ENCODE measurements around the gene GOLGA3.
"Not testable (repeated sequence)": the region's sequence is repeated elsewhere in the genome, so short reads cannot be mapped to it uniquely, and the experiment has no call there.

The GOLGA3 gene

GRCh38 chr12:132781938-132782337 is 46.7 kb downstream of the GOLGA3 start:
- in situ Hi-C loops (cut with MboI; ENCODE audit: low sequenced_read_pairs) = no loop called here

DNA sequence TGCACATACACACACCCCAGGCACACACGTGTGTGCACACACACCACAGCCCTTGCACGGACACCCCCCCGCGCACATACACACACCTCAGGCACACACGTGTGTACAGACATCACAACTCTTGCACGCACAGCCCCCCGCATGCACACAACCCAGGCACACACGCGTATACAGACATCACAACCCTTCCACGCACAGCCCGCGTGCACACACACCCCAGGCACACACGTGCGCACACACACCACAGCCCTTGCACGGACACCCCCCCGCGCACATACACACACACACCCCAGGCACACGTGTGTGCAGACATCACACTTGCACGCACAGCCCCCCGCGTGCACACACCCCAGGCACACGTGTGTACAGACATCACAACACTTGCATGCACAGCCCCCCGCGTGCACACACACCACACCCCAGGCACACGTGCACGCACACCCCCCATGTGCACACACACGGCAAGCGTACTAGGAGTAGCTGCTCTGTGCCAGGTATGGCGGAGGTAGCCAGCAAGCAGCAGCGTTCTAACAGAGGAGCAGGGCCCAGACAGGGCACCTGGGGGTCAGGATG is 48.8 kb downstream of the GOLGA3 start:
- in situ Hi-C loops (cut with MboI; ENCODE audit: low sequenced_read_pairs) = no loop called here

GRCh38 chr12:132777614-132778013 is 51.1 kb downstream of the GOLGA3 start:
- in situ Hi-C loops (cut with MboI; ENCODE audit: low sequenced_read_pairs) = no loop called here

GRCh38 chr12:132776816-132777568 is 51.7 kb downstream of the GOLGA3 start:
- in situ Hi-C loops (cut with MboI; ENCODE audit: low sequenced_read_pairs) = no loop called here

- in situ Hi-C loops (cut with MboI; ENCODE audit: low sequenced_read_pairs) = not testable (repeated sequence)
Measured at GRCh38 chr12:132776230-132776625, 52.4 kb downstream of the GOLGA3 start.

DNA sequence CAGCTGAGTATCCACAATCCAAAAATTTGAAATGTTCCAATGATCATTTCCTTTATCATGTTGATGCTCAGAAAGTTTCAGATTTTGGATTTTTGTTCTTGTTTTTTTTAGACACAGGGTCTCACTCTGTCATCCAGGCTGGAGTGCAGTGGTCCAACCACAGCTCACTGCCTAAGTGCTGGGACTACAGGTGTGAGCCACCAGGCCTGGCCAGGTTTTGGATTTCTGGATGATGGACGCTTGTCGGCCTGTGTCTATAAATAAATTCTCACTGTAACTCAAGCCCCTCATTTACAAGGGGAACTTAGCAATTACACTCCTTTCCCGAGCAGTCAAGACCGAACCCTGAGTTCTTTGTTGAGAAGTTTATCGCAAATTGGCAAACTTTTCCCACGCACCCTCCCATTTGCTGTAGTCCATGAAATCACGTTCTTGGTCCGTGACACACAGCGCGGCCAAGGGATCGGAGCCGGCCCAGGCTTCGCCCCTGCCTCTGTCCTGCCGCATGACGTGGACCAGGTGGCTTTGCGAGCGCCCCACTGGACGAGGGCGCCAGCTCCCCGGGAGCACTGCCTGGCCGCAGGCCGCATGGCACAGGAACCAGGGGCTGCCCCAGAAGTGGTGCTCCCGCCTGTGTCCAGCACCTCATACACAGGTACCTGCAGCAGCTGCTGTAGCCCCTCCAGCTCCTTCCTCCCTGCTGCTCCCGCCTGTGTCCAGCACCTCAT is 53.0 kb downstream of the GOLGA3 start:
- in situ Hi-C loops (cut with MboI; ENCODE audit: low sequenced_read_pairs) = no loop called here

DNA sequence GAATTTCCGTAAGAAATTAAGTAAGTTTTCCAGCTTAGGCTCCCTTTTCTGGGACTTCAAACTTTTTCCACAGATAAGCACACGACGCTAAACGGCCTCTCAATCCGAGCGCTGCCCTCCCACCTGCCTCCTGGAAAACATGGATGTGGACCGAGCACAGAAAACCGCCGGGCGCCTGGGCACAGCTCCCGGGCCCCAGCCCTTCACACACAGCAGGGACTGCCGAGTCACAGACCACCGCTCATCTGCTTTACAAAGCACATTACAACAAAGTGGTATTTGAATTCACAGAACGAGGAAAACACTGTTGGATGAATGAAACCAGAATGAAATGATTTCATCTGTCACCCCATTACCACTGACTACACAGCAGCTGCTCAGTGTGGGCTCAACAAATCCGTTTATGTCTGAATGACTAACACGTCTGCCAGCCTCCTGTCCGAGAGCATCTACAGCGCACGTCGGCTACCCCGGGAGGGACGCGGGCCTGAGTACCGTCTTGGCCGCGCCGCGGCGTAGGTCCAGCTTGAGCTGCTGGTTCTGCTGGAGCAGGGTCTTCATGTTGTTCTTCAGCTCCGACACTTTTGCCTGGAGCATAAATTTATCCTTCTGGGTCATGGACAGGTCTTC is 53.9 kb downstream of the GOLGA3 start:
- in situ Hi-C loops (cut with MboI; ENCODE audit: low sequenced_read_pairs) = no loop called here

DNA sequence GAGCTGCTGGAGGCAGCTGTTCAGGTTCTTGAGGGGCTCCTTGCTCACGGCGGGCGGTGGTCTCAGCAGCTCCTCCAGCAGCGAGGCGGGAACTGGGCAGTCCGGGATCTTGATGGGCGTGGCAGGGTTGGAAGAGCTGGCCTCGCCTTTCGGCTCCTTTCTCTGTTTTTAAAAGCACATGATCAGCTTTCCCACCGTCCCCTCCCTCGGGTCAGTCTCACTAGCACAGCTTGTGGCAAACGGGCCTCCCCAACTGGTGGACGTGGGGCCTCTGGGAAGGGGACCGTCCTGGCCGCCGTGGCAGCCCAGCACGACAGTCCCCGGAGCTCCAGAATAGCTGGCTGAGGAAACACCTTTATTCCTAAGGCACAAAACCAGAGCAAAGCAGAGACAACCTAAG is 54.5 kb downstream of the GOLGA3 start:
- in situ Hi-C loops (cut with MboI; ENCODE audit: low sequenced_read_pairs) = no loop called here

DNA sequence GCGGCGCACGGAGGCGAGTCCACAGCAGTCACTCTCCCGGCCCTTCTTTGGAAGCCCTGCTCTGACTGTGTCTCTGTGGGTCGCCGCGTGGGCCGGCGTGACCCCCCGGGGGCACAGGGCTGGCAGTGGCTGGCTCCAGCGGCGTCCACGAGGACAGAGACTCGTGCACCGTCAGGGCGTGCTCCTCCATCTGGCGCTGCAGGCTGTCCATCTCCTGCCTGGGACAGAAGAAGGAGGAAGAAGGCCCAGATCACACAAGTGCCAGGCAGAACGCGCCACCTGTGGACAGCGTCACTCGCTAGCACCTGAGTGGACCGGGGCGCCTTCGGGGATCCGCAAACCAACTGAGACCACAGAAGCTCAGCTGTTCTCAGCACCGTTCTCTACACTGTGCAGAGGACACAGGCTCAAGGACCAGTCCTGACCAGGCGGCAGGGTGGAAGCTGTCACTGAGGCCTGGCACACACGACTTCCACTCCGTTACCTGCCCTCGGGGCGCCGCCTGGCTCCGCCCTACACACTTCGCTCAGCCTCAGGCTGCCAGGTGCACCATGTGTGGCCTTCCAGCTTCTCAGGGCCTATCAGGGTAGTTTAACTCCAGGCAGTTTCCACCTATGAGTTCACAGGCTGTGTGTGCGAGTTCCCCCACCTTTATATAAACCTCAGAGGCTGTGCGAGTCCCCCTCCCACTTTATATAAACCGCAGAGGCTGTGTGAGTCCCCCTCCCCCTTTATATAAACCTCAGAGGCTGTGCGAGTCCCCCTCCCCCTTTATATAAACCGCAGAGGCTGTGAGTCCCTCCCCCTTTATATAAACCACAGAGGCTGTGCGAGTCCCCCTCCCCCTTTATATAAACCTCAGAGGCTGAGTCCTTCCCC is 55.4 kb downstream of the GOLGA3 start:
- in situ Hi-C loops (cut with MboI; ENCODE audit: low sequenced_read_pairs) = no loop called here

GRCh38 chr12:132772606-132773005 is 56.1 kb downstream of the GOLGA3 start:
- in situ Hi-C loops (cut with MboI; ENCODE audit: low sequenced_read_pairs) = no loop called here

- in situ Hi-C loops (cut with MboI; ENCODE audit: low sequenced_read_pairs) = no loop called here
Measured at GRCh38 chr12:132771126-132771838, 57.4 kb downstream of the GOLGA3 start.

GRCh38 chr12:132766380-132767085 is 62.1 kb downstream of the GOLGA3 start:
- in situ Hi-C loops (cut with MboI; ENCODE audit: low sequenced_read_pairs) = no loop called here

DNA sequence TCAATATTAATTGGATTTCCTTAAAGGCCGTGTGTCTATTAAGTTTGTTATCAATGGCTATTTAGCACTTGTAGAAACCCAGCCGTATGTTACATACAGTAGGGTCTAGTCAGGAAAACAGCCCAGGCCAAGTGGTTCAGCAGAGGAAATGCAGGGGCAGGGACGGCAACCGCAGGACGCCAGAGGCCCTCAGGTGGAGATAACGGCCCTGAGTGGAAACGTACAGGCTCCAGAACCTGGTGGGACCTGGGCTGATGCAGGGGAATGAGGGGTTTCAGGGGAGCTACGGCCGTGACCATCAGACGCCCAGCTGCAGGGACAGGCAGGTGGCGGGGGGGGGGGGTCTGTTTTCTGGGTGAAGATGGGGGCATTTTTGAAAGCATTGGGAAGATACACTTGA is 63.3 kb downstream of the GOLGA3 start:
- in situ Hi-C loops (cut with MboI; ENCODE audit: low sequenced_read_pairs) = no loop called here

- in situ Hi-C loops (cut with MboI; ENCODE audit: low sequenced_read_pairs) = no loop called here
Measured at GRCh38 chr12:132764231-132764630, 64.4 kb downstream of the GOLGA3 start.

GRCh38 chr12:132761921-132762583 is 66.6 kb downstream of the GOLGA3 start:
- in situ Hi-C loops (cut with MboI; ENCODE audit: low sequenced_read_pairs) = no loop called here

DNA sequence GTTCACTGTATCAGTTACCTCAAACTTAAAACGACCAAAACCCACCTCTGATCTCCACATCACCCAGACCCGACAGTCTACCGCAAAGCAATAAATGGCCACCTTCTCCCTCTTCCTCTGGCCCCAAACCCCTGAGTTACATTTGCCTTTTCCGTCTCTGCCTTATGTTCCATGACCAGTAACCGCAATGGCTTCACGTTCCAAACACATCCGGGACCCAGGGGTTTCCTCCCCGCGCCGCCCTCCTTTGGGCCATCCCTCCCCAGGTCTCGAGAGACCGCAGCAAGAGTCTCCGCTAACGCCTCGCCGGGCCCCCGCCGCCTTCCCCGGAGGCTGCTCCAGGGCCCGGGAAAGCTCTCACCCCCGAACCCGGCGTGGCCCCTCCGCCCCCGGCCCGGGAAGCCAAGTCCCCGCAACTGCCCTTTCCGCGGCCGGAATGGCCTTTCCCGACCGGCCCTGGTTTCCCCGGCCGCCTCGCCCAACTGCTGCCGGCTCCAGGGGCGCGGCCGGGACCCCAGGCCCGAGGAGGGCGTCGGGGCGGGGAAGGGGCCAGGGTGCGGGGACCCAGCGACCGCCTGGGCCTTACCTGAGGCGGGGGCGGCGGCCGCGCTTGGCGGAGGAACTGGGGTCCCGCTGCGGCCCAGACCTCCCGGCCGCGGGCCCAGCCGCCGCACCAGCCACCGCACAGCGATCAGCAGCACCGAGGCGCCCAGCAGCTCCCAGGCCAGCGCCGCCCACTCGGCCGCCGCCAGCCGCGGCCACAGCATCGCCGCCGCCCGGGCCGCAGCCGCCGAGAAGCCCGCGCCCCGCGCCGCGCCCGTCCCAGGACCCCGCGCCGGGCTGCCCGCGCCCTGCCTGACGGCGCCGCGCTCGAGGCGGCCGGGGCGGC is 67.4 kb downstream of the GOLGA3 start, which contains the start of gene ANKLE2:
Gene ANKLE2 (minus strand): TSS at position 801 of the 889 bp plus-strand sequence. CDS start 34 bp downstream, at position 767.
- in situ Hi-C loops (cut with MboI; ENCODE audit: low sequenced_read_pairs) = no loop called here

- in situ Hi-C loops (cut with MboI; ENCODE audit: low sequenced_read_pairs) = no loop called here
Measured at GRCh38 chr12:132759359-132759758, 69.3 kb downstream of the GOLGA3 start.

DNA sequence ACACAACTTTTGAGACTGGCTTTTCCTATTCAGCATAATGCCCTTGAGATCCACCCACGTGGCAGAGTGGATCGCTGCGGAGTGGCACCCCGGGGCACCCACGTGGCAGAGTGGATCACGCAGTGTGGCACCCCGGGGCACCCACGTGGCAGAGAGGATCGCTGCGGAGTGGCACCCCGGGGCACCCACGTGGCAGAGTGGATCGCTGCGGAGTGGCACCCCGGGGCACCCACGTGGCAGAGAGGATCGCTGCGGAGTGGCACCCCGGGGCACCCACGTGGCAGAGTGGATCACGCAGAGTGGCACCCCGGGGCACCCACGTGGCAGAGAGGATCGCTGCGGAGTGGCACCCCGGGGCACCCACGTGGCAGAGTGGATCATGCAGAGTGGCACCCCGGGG is 69.8 kb downstream of the GOLGA3 start:
- in situ Hi-C loops (cut with MboI; ENCODE audit: low sequenced_read_pairs) = not testable (repeated sequence)

Measured in HL-60/S4 (cell line).